ENCODE results near the gene GNB5.

Gene GNB5

GRCh38 chr15:52140646-52141045 is 50.5 kb downstream of the GNB5 start:
- no peak for DNase-seq (ENCODE audit: low spot score)

- peak; percentile 20 for DNase-seq (ENCODE audit: low spot score)
Measured at GRCh38 chr15:52139599-52140462, 51.4 kb downstream of the GNB5 start.

- no peak for DNase-seq (ENCODE audit: low spot score)
Measured at GRCh38 chr15:52137432-52138357, 53.5 kb downstream of the GNB5 start.

GRCh38 chr15:52136442-52136980 is 54.7 kb downstream of the GNB5 start:
- DNase-seq (ENCODE audit: low spot score) = no peak

GRCh38 chr15:52134502-52135144 is 56.6 kb downstream of the GNB5 start:
- DNase-seq (ENCODE audit: low spot score) = no peak

GRCh38 chr15:52133510-52134220 is 57.5 kb downstream of the GNB5 start:
- DNase-seq (ENCODE audit: low spot score) = no peak

- DNase-seq (ENCODE audit: low spot score) = no peak
Measured at GRCh38 chr15:52132066-52132465, 59.1 kb downstream of the GNB5 start.

GRCh38 chr15:52128568-52128967 is 62.6 kb downstream of the GNB5 start:
- no peak for DNase-seq (ENCODE audit: low spot score)

- no peak for DNase-seq (ENCODE audit: low spot score)
Measured at GRCh38 chr15:52124270-52124880, 66.8 kb downstream of the GNB5 start.

GRCh38 chr15:52121896-52122295 is 69.3 kb downstream of the GNB5 start:
- no peak for DNase-seq (ENCODE audit: low spot score)

GRCh38 chr15:52121006-52121405 is 70.2 kb downstream of the GNB5 start:
- no peak for DNase-seq (ENCODE audit: low spot score)

GRCh38 chr15:52120488-52120887 is 70.7 kb downstream of the GNB5 start:
- no peak for DNase-seq (ENCODE audit: low spot score)

- no peak for DNase-seq (ENCODE audit: low spot score)
Measured at GRCh38 chr15:52118969-52119749, 72.0 kb downstream of the GNB5 start.

- no peak for DNase-seq (ENCODE audit: low spot score)
Measured at GRCh38 chr15:52117549-52117948, 73.6 kb downstream of the GNB5 start.

GRCh38 chr15:52115598-52116427 is 75.4 kb downstream of the GNB5 start:
- no peak for DNase-seq (ENCODE audit: low spot score)

GRCh38 chr15:52114261-52115055 is 76.7 kb downstream of the GNB5 start:
- DNase-seq (ENCODE audit: low spot score) = no peak

- DNase-seq (ENCODE audit: low spot score) = no peak
Measured at GRCh38 chr15:52113708-52114107, 77.5 kb downstream of the GNB5 start.

- no peak for DNase-seq (ENCODE audit: low spot score)
Measured at GRCh38 chr15:52113235-52113634, 78.0 kb downstream of the GNB5 start.

All from SW480 (cell line).